OCI-LY7 (cell line): Measurements from ENCODE around the gene RAB17.

Experiments used
- CTCF ChIP-seq: fragments of 200-600 bp; sonication (generic); conservative IDR thresholded peaks from 2 replicates; pipeline ENCODE4 v1.5.1; 2014; ENCODE audit warnings: mild to moderate bottlenecking, antibody characterized with exemption, low read length, moderate library complexity, mixed read lengths
- EZH2phosphoT487 ChIP-seq: fragments of 200-600 bp; sonication (generic); IDR thresholded peaks from 2 replicates; pipeline ENCODE4 v1.6.1; 2018; ENCODE audit warnings: low read depth, borderline replicate concordance, mild to moderate bottlenecking, mixed run types, antibody characterized with exemption, low read length, moderate library complexity, mixed read lengths

GRCh38 chr2:237568121-237568660 lies 22.3 kb downstream of the RAB17 start:
- TF ChIP-seq EZH2phosphoT487 (no peak), CTCF (no peak)
